Small intestine (tissue), 7 donors: Measurements from ENCODE around the gene PDX1. TPM values are rescaled to one million over a fixed set of nuclear protein-coding genes. Genes with fewer than 3 reads are reported as not detected.

Experiments
- DNase-seq, 2 donors: peaks; one replicate each; pipeline versions ENCODE4 v3.0.0 to v3.0.0-alpha.2; 2013
- FAIRE-seq: peaks from 2 replicates; lab custom pipeline; 2012; peaks lifted over from hg19 to GRCh38; lab: Jason Lieb, UNC
- H3K27ac ChIP-seq, 3 donors: one replicate each; pipeline ENCODE4 v1.5.1; 2013; ENCODE audit warnings: low read length in 2 of 3, mild to moderate bottlenecking in 2 of 3, control low read depth in 1 of 3, inconsistent platforms in 1 of 3, low read depth in 1 of 3, moderate library complexity in 1 of 3
- H3K27me3 ChIP-seq, 3 donors: one replicate each; pipeline ENCODE4 v1.6.1; 2013; ENCODE audit warnings: low read length in 3 of 3, inconsistent platforms in 1 of 3; ENCODE audit not compliant: control insufficient read depth in 3 of 3, insufficient read depth in 3 of 3
- H3K36me3 ChIP-seq, 3 donors: one replicate each; pipeline ENCODE4 v1.6.1; 2013; ENCODE audit warnings: low read length in 3 of 3, inconsistent platforms in 1 of 3, low read depth in 1 of 3, mild to moderate bottlenecking in 1 of 3, moderate library complexity in 1 of 3; ENCODE audit not compliant: control insufficient read depth in 3 of 3, insufficient read depth in 2 of 3
- H3K4me1 ChIP-seq, 3 donors: one replicate each; pipeline ENCODE4 v1.6.1; 2013; ENCODE audit warnings: low read length in 2 of 3, inconsistent platforms in 1 of 3, low read depth in 1 of 3, mild to moderate bottlenecking in 1 of 3, moderate library complexity in 1 of 3; ENCODE audit not compliant: control insufficient read depth in 3 of 3, insufficient read depth in 2 of 3
- H3K4me3 ChIP-seq, 3 donors: one replicate each; pipeline ENCODE4 v1.5.1; 2013; ENCODE audit warnings: low read length in 3 of 3, control low read depth in 1 of 3, inconsistent platforms in 1 of 3, low read depth in 1 of 3, mild to moderate bottlenecking in 1 of 3, moderate library complexity in 1 of 3
- H3K9me3 ChIP-seq, 2 donors: one replicate each; pipeline ENCODE4 v1.6.1; 2013; ENCODE audit warnings: low read depth in 1 of 2, low read length in 1 of 2; ENCODE audit not compliant: control insufficient read depth in 2 of 2, insufficient read depth in 1 of 2
- WGBS, 3 donors: extraction: QIAGEN DNeasy Blood & Tissue Kit; methylation state at CpG; one replicate each; pipeline ENCODE4 v1.1.7; 2013; 5-methylcytosine and 5-hydroxymethylcytosine counted together
- polyA plus RNA-seq, 4 donors: library from polyadenylated mRNA; stranded (reverse) in 3 of 4; unstranded in 1 of 4; fragments of 200-250 nt in 3 of 4; fragments of 120-200 nt in 1 of 4; gene quantifications; one replicate each; pipeline versions ENCODE4 v1.2.1 to v1.2.3, GENCODE V29; 2013
- donor health status: healthy with polysubstance abuse.
- donor health status: control.
- donor health status: control.
- donor health status: Bipolar disorder and iron deficiency.
- donor health status: healthy.

The PDX1 gene
- polyA plus RNA-seq, 4 donors: 1.7 to 47.6 (median 31.3) TPM

DNA sequence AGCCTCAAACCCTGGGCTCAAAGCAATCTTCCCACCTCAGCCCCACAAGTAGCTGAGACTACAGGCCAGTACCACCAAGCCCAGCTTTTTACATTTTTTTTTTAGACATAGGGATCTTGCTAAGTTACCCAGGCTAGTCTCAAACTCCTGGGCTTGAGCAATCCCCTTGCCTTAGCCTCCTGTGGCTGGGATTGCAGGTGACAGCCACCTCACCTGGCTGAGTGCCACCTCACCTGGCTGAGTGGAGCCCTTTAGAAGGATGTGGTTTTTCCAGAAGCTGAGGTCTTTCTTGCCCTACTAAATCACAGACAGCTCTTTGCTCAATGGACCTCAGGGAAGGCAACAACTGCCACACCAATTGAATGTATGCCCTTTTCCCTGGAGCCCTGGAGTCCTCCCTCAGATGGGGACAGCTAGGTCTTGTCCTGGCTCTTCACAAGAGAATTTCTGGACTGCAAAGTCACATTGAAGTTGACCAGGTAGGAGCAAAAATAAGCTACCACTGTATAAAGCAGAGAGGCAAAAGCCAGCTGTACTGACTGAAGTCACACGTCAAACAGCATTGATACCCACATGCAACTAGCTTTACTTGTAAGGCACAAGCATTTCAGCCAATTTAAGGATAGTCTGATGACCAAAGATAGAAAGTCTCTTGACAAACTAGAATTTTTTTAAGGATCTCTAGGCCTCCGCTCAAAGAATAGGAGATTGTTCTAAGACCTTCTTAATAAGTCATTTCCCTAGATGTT is 14.0 kb downstream of the PDX1 start:
- FAIRE-seq (no peak), DNase-seq (peak; percentile 36 to 43)
- Histone ChIP-seq H3K4me3 (no peak overlapping the region), H3K4me1 (no peaks in the 10 kb centered on the region), H3K27me3 (peaks cover 0 to 17% (median 11%) of the 10 kb centered on the region in 3 donors), H3K9me3 (no peaks in the 10 kb centered on the region), H3K27ac (peak overlapping the region; percentile 29 to 58 (median 47)), H3K36me3 (peaks cover 0 to 10% (median 0%) of the 10 kb centered on the region in 3 donors)
- WGBS, 3 donors: 66 to 80% (median 74%) methylated on average over 2 of the region's 2 CpGs

DNA sequence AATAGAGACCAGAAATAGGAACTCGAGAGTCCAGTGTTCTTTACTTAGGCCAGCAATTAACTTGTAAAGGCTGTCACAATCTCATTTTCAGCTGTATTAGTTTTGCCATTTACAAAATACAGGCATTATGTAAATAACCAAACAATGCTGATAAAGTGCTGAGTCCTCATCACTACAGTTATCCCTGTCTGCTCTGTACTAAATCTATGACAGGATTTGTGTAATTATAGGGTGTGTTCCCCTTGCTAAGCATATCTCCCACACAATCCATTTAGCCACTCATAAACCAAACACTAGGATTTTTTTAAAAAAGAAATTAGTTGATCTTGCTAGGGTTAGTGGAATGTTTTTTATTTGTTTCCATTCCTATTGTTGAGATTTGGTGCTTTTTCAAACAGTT is 23.2 kb downstream of the PDX1 start:
- Histone ChIP-seq H3K36me3 (no peaks in the 10 kb centered on the region), H3K27me3 (peaks cover 0 to 2% (median 0%) of the 10 kb centered on the region in 3 donors), H3K9me3 (peaks cover 0 to 11% of the 10 kb centered on the region in 2 donors), H3K4me3 (no peak overlapping the region), H3K27ac (no peak overlapping the region), H3K4me1 (peaks cover 0 to 9% (median 0%) of the 10 kb centered on the region in 3 donors)
- FAIRE-seq: no peak
- DNase-seq: peak; percentile 26 to 37
- 69 to 79% (median 76%) methylated on average over 1 of the region's 1 CpG for WGBS, 3 donors

DNA sequence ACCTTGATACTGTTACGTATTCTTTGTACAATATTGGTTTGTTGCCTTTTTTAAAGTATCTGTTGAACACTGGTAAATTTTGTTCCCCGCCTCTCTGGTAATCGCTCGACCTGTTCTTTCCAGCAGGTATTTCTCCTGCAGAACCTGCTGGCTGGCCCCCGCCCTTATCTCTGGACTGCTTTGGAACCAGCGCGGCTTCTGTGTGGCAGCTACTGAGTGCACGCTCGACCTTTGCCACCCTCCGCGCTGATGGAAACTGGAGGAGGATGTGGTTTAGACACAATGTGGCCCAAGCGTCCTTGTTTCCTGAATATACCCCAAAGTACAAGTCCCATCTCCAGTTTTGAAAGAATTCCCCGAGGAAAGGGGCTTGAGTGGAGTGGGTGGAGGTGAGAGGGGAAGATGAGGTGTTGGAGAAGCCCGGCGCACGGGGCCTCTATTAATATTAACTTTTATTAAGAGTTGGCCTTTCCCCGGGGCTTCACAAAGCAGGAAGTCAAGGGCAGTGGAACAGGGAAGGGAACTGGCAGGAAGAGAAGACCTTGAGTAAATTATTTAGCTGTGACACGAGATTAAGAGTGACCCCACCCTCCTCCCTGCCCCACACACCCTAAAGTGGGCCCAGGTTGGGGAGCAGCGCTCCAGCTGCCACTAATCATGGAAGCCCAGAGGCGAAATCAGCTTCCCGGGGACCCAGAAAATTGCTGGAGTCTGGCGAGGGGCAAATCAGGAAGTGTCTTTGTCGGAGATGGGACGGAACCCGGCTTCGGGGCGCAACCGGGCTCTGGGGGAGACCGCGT is 33.3 kb downstream of the PDX1 start:
- H3K4me1 ChIP-seq: peaks cover 0 to 12% (median 5%) of the 10 kb centered on the region in 3 donors
- peak; percentile 93 to 96 for DNase-seq
- peak overlapping the region; percentile 94 to 98 (median 98) for H3K27ac ChIP-seq
- H3K4me3 ChIP-seq: peak overlapping the region; percentile 64 to 74 (median 73)
- FAIRE-seq: no peak
- no peaks in the 10 kb centered on the region for H3K9me3 ChIP-seq
- WGBS, 3 donors: 1 to 9% (median 7%) methylated on average over 30 of the region's 30 CpGs
- H3K36me3 ChIP-seq: no peaks in the 10 kb centered on the region
- peaks cover 0 to 12% (median 5%) of the 10 kb centered on the region in 3 donors for H3K27me3 ChIP-seq

DNA sequence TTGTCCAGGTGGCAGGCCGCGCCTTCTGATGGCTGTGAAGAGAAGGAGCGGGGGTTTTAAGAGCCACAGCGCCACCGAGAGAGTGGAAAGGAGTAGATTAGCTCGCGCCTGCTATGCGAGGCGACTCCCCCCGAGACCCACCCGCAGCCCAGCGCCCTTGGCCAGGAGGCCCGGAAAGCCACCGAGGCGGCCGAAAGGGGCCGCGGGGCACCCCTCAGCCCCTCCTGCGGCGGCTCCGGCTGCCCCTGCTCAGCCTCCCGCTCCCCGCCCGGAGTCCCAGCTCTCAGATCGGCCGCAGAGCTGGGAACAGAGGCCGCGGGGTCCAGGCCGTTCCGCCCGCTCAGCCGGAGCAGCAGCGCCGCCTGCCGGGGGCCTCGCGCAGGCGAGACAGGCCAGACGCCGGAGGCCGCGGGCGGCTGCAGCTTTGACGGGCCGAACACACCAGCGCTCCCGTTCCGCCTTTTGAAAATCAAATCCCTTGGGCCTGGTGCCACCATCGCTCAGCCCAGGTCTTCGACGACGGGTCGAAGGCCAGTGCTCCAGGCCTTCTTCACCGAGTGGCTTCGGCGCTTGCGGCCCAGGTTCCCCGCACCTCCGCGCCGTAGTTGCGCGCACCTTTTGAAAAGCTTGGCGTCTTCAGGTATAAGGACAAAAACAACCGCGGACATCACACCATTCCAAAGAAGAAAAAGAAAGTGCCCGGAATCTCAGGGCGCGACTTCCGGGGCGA is 34.0 kb downstream of the PDX1 start:
- 1 to 2% (median 2%) methylated on average over 61 to 71 of the region's 71 CpGs for WGBS, 3 donors
- H3K4me1 ChIP-seq: peaks cover under 1 to 16% (median 5%) of the 10 kb centered on the region in 3 donors
- DNase-seq: peak; percentile 88 to 97
- H3K9me3 ChIP-seq: no peaks in the 10 kb centered on the region
- peaks cover 0 to 12% (median 5%) of the 10 kb centered on the region in 3 donors for H3K27me3 ChIP-seq
- H3K4me3 ChIP-seq: peak overlapping the region; percentile 64 to 74 (median 73)
- FAIRE-seq: no peak
- peak overlapping the region; percentile 94 to 98 (median 98) for H3K27ac ChIP-seq
- no peaks in the 10 kb centered on the region for H3K36me3 ChIP-seq

DNA sequence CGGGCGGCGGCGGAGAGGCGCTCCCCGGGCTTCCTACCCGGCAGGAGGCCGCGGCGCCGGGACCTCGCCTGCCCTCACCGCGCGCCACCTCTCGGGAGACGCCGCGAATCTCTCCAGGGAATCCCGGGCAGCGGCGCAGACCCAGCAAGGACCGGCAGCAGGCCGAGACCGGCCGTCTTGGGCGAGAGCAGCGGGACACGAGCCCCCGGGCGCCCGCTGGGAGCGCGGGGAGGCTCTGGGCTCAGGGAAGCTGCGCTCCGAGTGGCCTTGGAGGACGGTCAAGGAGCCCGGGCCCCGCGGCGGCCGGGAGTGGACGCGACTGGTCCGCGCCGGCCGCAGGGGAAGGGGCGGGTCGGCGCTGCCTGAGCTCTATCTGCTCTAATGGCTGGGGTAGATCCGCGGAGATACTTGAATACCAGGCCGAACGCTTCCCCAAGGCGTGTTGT is 34.6 kb downstream of the PDX1 start:
- H3K4me3 ChIP-seq: peak overlapping the region; percentile 64 to 74 (median 73)
- peak overlapping the region; percentile 94 to 98 (median 98) for H3K27ac ChIP-seq
- H3K9me3 ChIP-seq: no peaks in the 10 kb centered on the region
- 1 to 6% (median 3%) methylated on average over 40 to 56 of the region's 56 CpGs for WGBS, 3 donors
- H3K4me1 ChIP-seq: peaks cover 3 to 22% (median 5%) of the 10 kb centered on the region in 3 donors
- FAIRE-seq (no peak), DNase-seq (peak; percentile 60 to 87)
- peaks cover 0 to 16% (median 5%) of the 10 kb centered on the region in 3 donors for H3K27me3 ChIP-seq
- no peaks in the 10 kb centered on the region for H3K36me3 ChIP-seq

DNA sequence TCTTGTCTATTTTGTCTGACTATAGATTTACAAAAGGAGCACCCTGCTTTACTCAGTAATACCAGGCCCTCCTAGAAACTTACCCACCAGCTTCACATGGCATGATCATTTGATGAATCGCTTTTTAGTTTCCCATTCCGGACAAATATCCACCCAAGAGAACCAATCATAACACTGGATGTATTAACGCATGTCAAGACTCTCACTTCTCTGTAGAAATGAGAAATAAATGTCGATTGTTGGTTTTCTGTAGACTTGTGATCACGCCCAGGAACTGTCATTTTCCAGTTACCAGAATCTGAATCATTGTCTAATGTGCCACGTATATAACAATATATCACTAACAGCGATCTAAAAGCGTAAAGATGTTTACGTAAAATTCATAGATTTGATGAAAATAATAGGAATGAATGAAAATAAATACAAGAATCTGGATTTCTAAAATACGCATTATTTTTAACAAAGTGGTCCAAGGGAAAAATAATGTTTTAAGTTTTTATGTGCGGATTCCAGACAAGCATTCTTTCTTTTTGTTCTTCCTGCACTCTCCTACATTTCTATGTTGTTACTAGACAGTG is 35.3 kb downstream of the PDX1 start:
- WGBS, 3 donors: 17 to 35% (median 31%) methylated on average over 11 of the region's 11 CpGs
- H3K27ac ChIP-seq: peak overlapping the region; percentile 94 to 98 (median 98)
- peaks cover 3 to 26% (median 5%) of the 10 kb centered on the region in 3 donors for H3K4me1 ChIP-seq
- peak; percentile 39 to 55 for DNase-seq
- H3K27me3 ChIP-seq: peaks cover 0 to 16% (median 5%) of the 10 kb centered on the region in 3 donors
- no peaks in the 10 kb centered on the region for H3K9me3 ChIP-seq
- no peaks in the 10 kb centered on the region for H3K36me3 ChIP-seq
- H3K4me3 ChIP-seq: peak overlapping the region in 2 of 3 donors; percentile 73 to 74
- no peak for FAIRE-seq

DNA sequence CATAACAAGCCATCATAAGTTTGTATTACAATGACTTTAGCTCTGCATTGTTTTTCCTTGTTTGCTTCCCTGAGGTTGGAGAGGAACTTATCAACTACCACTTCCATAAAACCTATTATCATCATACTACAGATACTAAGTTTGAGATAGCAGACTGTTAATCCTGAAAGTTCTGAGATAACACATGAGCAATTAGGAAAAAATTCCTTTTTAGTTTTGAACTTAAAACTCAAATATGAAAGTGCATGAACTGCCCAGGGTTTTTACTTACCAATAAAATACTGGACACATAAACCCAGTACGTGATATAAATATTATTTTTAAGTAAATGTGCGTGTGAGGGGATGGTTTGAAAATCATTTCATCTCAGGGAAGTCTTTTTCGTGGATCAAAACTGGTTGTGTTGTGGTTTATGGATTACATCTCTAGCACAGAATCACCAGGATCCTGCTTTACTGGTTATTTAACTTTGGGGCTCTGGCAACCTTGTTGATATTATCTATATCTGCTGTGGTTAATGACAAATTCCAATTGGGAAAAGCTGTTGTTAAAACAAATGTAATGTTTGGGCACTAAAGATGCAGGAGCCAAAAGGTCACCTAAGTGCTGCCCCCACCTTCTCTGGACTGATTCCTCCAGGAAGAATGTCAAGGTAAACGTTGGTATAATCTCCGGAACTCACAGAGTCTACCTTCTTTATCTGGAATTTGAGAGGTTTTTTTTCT is 36.9 kb downstream of the PDX1 start:
- Histone ChIP-seq H3K4me1 (peaks cover 3 to 33% (median 7%) of the 10 kb centered on the region in 3 donors), H3K9me3 (no peaks in the 10 kb centered on the region), H3K27me3 (peaks cover 0 to 19% (median 12%) of the 10 kb centered on the region in 3 donors), H3K4me3 (no peak overlapping the region), H3K36me3 (peaks cover 0 to 8% (median 0%) of the 10 kb centered on the region in 3 donors), H3K27ac (peak overlapping the region in 2 of 3 donors; percentile 44 to 98)
- 7 to 17% (median 7%) methylated on average over 5 of the region's 5 CpGs for WGBS, 3 donors
- peak; percentile 44 for FAIRE-seq
- peak; percentile 66 to 68 for DNase-seq
